ENCODE results near the gene ZNF808. TPM values are rescaled to one million over a fixed set of nuclear protein-coding genes. Genes with fewer than 3 reads are reported as not detected.
"Not testable (repeated sequence)": the region's sequence is repeated elsewhere in the genome, so short reads cannot be mapped to it uniquely, and the experiment has no call there.

ZNF808 gene
- total RNA-seq, 2 donors from 2014 or later, result 13.7 to 24.5 TPM

GRCh38 chr19:52518646-52519045, 8.8 kb upstream of the ZNF808 start:
- ATAC-seq (ENCODE audit: insufficient number of reproducible peaks, low FRiP score, low read depth), result no peak
- TF ChIP-seq CTCF (IDR thresholded peaks at IDR 0.05), result no peak
- H3K36me3 ChIP-seq, result no peaks in the 10 kb centered on the region
- H3K27ac ChIP-seq, result no peak overlapping the region
- H3K27me3 ChIP-seq (replicated peaks; ENCODE audit: insufficient read depth), result no peaks in the 10 kb centered on the region
- no peak overlapping the region for H3K4me3 ChIP-seq
- DNase-seq (ENCODE audit: low spot score), result no peak
- H3K9me3 ChIP-seq, result peaks cover 14% of the 10 kb centered on the region
- H3K4me1 ChIP-seq (ENCODE audit: control insufficient read depth in 1 of 2, low read depth in 2 of 2), result no peaks in the 10 kb centered on the region

GRCh38 chr19:52519175-52519574, 8.3 kb upstream of the ZNF808 start:
- H3K9me3 ChIP-seq; ATAC-seq (ENCODE audit: insufficient number of reproducible peaks, low FRiP score, low read depth); H3K4me3 ChIP-seq; H3K4me1 ChIP-seq (ENCODE audit: control insufficient read depth in 1 of 2, low read depth in 2 of 2); H3K27me3 ChIP-seq (replicated peaks; ENCODE audit: insufficient read depth); H3K27ac ChIP-seq; DNase-seq (ENCODE audit: low spot score); H3K36me3 ChIP-seq: not testable (repeated sequence)

- H3K27me3 ChIP-seq (replicated peaks; ENCODE audit: insufficient read depth), result no peaks in the 10 kb centered on the region
- TF ChIP-seq CTCF (IDR thresholded peaks at IDR 0.05), result no peak
- no peak for ATAC-seq (ENCODE audit: insufficient number of reproducible peaks, low FRiP score, low read depth)
These were observed 7.5 kb upstream of the ZNF808 start for GRCh38 chr19:52520013-52520412.

GRCh38 chr19:52522551-52522950, 4.9 kb upstream of the ZNF808 start:
- no peaks in the 10 kb centered on the region for H3K36me3 ChIP-seq
- no peak for TF ChIP-seq CTCF (IDR thresholded peaks at IDR 0.05)
- DNase-seq (ENCODE audit: low spot score) (no peak), ATAC-seq (ENCODE audit: insufficient number of reproducible peaks, low FRiP score, low read depth) (no peak)
- H3K4me3 ChIP-seq, result no peak overlapping the region
- no peaks in the 10 kb centered on the region for H3K4me1 ChIP-seq (ENCODE audit: control insufficient read depth in 1 of 2, low read depth in 2 of 2)
- no peaks in the 10 kb centered on the region for H3K27me3 ChIP-seq (replicated peaks; ENCODE audit: insufficient read depth)
- H3K27ac ChIP-seq, result no peak overlapping the region
- no peaks in the 10 kb centered on the region for H3K9me3 ChIP-seq

More at GRCh38 chr19:52520013-52520412, 7.5 kb upstream of the ZNF808 start:
- H3K9me3 ChIP-seq, result peaks cover 8% of the 10 kb centered on the region
- no peak for DNase-seq (ENCODE audit: low spot score)
- no peaks in the 10 kb centered on the region for H3K4me1 ChIP-seq (ENCODE audit: control insufficient read depth in 1 of 2, low read depth in 2 of 2)
- H3K27ac ChIP-seq, result no peak overlapping the region
- H3K4me3 ChIP-seq, result no peak overlapping the region
- no peaks in the 10 kb centered on the region for H3K36me3 ChIP-seq

GRCh38 chr19:52524086-52524485, 3.4 kb upstream of the ZNF808 start:
- ATAC-seq (ENCODE audit: insufficient number of reproducible peaks, low FRiP score, low read depth) (no peak), DNase-seq (ENCODE audit: low spot score) (no peak)
- TF ChIP-seq CTCF (IDR thresholded peaks at IDR 0.05), result no peak
- H3K9me3 ChIP-seq, result no peaks in the 10 kb centered on the region
- H3K27ac ChIP-seq, result no peak overlapping the region
- no peak overlapping the region for H3K4me3 ChIP-seq
- H3K36me3 ChIP-seq, result no peaks in the 10 kb centered on the region
- H3K27me3 ChIP-seq (replicated peaks; ENCODE audit: insufficient read depth), result no peaks in the 10 kb centered on the region
- H3K4me1 ChIP-seq (ENCODE audit: control insufficient read depth in 1 of 2, low read depth in 2 of 2), result peaks cover 7 to 9% of the 10 kb centered on the region in 2 donors

- DNase-seq (ENCODE audit: low spot score) (no peak), ATAC-seq (ENCODE audit: insufficient number of reproducible peaks, low FRiP score, low read depth) (no peak)
- Histone ChIP-seq H3K4me1 (ENCODE audit: control insufficient read depth in 1 of 2, low read depth in 2 of 2) (peaks cover 7 to 9% of the 10 kb centered on the region in 2 donors), H3K4me3 (peak overlapping the region; percentile 84), H3K36me3 (no peaks in the 10 kb centered on the region), H3K27ac (peak overlapping the region; percentile 79 to 96), H3K27me3 (replicated peaks; ENCODE audit: insufficient read depth) (no peaks in the 10 kb centered on the region), H3K9me3 (no peaks in the 10 kb centered on the region)
- no peak for TF ChIP-seq CTCF (IDR thresholded peaks at IDR 0.05)
These were observed 486 bp downstream of the ZNF808 start for GRCh38 chr19:52527956-52528351.

All from thoracic aorta (tissue), 2 donors.